PC-9 (cell line): Measurements from ENCODE around the gene EGFL6. TPM values are rescaled to one million over a fixed set of nuclear protein-coding genes. Genes with fewer than 3 reads are reported as not detected.

ENCODE experiments used
- BruUV-seq: library from RNA; stranded (reverse); fragments of 400-500 nt; replicated peaks from 2 replicates; lab custom pipeline; 2021; lab: Mats Ljungman, UMichigan
- CTCF ChIA-PET: fragments of 300-600 bp; sonication (Branson Sonifier 250); formaldehyde crosslinking; loops from one replicate; lab custom pipeline; 2022; ENCODE audit warnings: antibody characterized with exemption; lab: Charles Lee
- POLR2A ChIA-PET: fragments of 300-600 bp; sonication (Branson Sonifier 250); formaldehyde crosslinking; loops from one replicate; lab custom pipeline; 2022; ENCODE audit warnings: antibody characterized with exemption; ENCODE audit not compliant: unreplicated experiment; lab: Charles Lee
- DNase-seq, 2 experiments: peaks; one replicate each; pipeline versions ENCODE4 v3.0.0 to v3.0.0-alpha.2; 2015 to 2022; ENCODE audit warnings: mixed read lengths in 1 of 2
- H2AFZ ChIP-seq: fragments of 200-600 bp; sonication (generic); 2 replicates; pipeline ENCODE4 v1.8.1; 2017; ENCODE audit warnings: antibody characterized with exemption
- H3F3A ChIP-seq: fragments of 200-600 bp; sonication (generic); 2 replicates; pipeline ENCODE4 v1.8.1; 2017; ENCODE audit warnings: antibody characterized with exemption, mild to moderate bottlenecking, low read depth; ENCODE audit not compliant: insufficient read depth
- H3K27ac ChIP-seq: fragments of 200-600 bp; sonication (generic); 2 replicates; pipeline ENCODE4 v1.6.1; 2016; ENCODE audit warnings: mixed run types
- H3K27me3 ChIP-seq: fragments of 200-600 bp; sonication (generic); 2 replicates; pipeline ENCODE4 v1.6.1; 2016; ENCODE audit warnings: low read depth, mixed run types; ENCODE audit not compliant: insufficient read depth
- H3K36me3 ChIP-seq: fragments of 200-600 bp; sonication (generic); 2 replicates; pipeline ENCODE4 v1.6.1; 2016; ENCODE audit warnings: low read depth, mixed run types
- H3K4me1 ChIP-seq: fragments of 200-600 bp; sonication (generic); replicated peaks from 2 replicates; pipeline ENCODE4 v1.6.1; 2016; ENCODE audit warnings: mixed run types; ENCODE audit not compliant: insufficient read depth
- H3K4me2 ChIP-seq: fragments of 200-600 bp; sonication (generic); 2 replicates; pipeline ENCODE4 v1.6.1; 2017; ENCODE audit warnings: mixed run types
- H3K4me3 ChIP-seq: fragments of 200-600 bp; sonication (generic); 2 replicates; pipeline ENCODE4 v1.6.1; 2016; ENCODE audit warnings: mixed run types
- H3K79me2 ChIP-seq: fragments of 200-600 bp; sonication (generic); 2 replicates; pipeline ENCODE4 v1.6.1; 2017; ENCODE audit warnings: low read depth, mixed run types
- H3K9me2 ChIP-seq: fragments of 200-600 bp; sonication (generic); 2 replicates; pipeline ENCODE4 v1.8.1; 2017; ENCODE audit warnings: mild to moderate bottlenecking; ENCODE audit not compliant: insufficient read depth
- H3K9me3 ChIP-seq: fragments of 200-600 bp; sonication (generic); 2 replicates; pipeline ENCODE4 v1.8.1; 2016; ENCODE audit warnings: low read depth; ENCODE audit not compliant: insufficient read depth
- H4K20me1 ChIP-seq: fragments of 200-600 bp; sonication (generic); 2 replicates; pipeline ENCODE4 v1.8.1; 2017; ENCODE audit not compliant: insufficient read depth
- EZH2 ChIP-seq: fragments of 200-600 bp; sonication (generic); IDR thresholded peaks from 2 replicates; pipeline ENCODE4 v1.8.0; 2017; ENCODE audit warnings: antibody characterized with exemption, low read depth
- intact Hi-C: fragments of 100-400 bp; cut with micrococcal nuclease; formaldehyde crosslinking; loops from one replicate; pipeline ENCODE4 v1.10.0; 2022; ENCODE audit not compliant: unreplicated experiment
- total RNA-seq: library from RNA; stranded (reverse); gene quantifications from 2 replicates; pipeline ENCODE4 v1.2.3, GENCODE V29; 2021
- TF ChIP-seq, protein P1 (sequence below): fragments of 200-600 bp; sonication (generic); conservative IDR thresholded peaks from 2 replicates; pipeline ENCODE4 v1.6.1; 2017; ENCODE audit warnings: mixed run types, antibody characterized with exemption, mild to moderate bottlenecking, moderate library complexity

EGFL6 gene
- total RNA-seq, 1 experiment from 2014 or later: not detected

DNA sequence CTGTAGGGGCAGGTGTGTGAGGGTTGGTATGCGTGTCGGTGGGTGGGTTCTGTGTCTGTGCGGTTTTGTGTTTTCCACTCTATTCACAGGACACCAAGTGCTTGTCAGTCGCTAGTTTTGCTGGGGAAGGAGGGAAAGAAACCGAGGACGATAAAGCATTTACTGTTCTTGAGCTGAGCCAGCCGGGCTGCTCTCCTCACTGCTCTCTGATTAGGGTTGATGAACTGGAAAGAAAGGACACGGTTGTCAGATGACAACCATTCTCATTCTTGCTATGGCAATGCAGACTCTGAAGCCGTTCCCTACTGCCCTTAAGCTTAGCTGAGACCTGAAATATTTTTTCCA is 832 bp downstream of the EGFL6 start:
- H3K4me3 ChIP-seq: no peak overlapping the region
- POLR2A ChIA-PET: no interaction called here
- H3K27me3 ChIP-seq: 0 out of 2 replicates have a peak, but pooled peaks cover 3% of the 10 kb centered on the region
- H3K79me2 ChIP-seq: no peaks in the 10 kb centered on the region
- H3K4me1 ChIP-seq: no peaks in the 10 kb centered on the region
- DNase-seq: no peak
- no peaks in the 10 kb centered on the region for H3K9me3 ChIP-seq
- intact Hi-C loops: no loop called here
- no TSS peak for BruUV-seq
- H3K27ac ChIP-seq: no peak overlapping the region
- no peaks in the 10 kb centered on the region for H3K36me3 ChIP-seq
- H3F3A ChIP-seq: no peaks in the 10 kb centered on the region
- no peak overlapping the region for H2AFZ ChIP-seq
- TF ChIP-seq EZH2: no peak
- TF ChIP-seq, protein P1, sequence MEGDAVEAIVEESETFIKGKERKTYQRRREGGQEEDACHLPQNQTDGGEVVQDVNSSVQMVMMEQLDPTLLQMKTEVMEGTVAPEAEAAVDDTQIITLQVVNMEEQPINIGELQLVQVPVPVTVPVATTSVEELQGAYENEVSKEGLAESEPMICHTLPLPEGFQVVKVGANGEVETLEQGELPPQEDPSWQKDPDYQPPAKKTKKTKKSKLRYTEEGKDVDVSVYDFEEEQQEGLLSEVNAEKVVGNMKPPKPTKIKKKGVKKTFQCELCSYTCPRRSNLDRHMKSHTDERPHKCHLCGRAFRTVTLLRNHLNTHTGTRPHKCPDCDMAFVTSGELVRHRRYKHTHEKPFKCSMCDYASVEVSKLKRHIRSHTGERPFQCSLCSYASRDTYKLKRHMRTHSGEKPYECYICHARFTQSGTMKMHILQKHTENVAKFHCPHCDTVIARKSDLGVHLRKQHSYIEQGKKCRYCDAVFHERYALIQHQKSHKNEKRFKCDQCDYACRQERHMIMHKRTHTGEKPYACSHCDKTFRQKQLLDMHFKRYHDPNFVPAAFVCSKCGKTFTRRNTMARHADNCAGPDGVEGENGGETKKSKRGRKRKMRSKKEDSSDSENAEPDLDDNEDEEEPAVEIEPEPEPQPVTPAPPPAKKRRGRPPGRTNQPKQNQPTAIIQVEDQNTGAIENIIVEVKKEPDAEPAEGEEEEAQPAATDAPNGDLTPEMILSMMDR: no peak
- no peaks in the 10 kb centered on the region for H4K20me1 ChIP-seq
- CTCF ChIA-PET: no interaction called here
- H3K9me2 ChIP-seq: no peaks in the 10 kb centered on the region
- no peak overlapping the region for H3K4me2 ChIP-seq

DNA sequence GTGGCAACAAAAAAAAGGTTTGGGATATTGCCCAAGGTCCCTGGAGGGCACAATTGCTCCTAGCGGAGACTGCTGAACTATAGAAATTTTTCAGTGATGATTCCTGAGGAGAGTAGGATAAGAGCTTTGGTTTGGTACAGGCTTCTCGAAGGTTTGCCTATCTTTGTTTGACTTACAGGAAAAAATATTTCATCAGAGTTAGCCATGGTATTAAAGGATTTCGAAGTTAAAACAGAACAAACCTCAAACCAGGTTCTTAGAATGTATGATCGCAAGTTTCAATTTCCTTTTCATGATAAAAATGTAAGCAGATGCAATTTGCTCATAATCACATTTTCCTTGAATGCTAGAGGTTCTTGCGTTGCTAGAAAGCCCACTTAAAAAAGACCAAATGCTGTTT is 1.7 kb downstream of the EGFL6 start:
- H2AFZ ChIP-seq: no peak overlapping the region
- TF ChIP-seq, protein P1: no peak
- no peak for TF ChIP-seq EZH2
- no peak overlapping the region for H3K4me2 ChIP-seq
- no peak for DNase-seq
- no peaks in the 10 kb centered on the region for H3K9me3 ChIP-seq
- H3K79me2 ChIP-seq: no peaks in the 10 kb centered on the region
- no peaks in the 10 kb centered on the region for H3K4me1 ChIP-seq
- POLR2A ChIA-PET: no interaction called here
- no peak overlapping the region for H3K4me3 ChIP-seq
- H3K36me3 ChIP-seq: no peaks in the 10 kb centered on the region
- no peaks in the 10 kb centered on the region for H3F3A ChIP-seq
- H3K27ac ChIP-seq: no peak overlapping the region
- H3K27me3 ChIP-seq: 0 out of 2 replicates have a peak, but pooled peaks cover 3% of the 10 kb centered on the region
- no peaks in the 10 kb centered on the region for H4K20me1 ChIP-seq
- CTCF ChIA-PET: no interaction called here
- no peaks in the 10 kb centered on the region for H3K9me2 ChIP-seq
- intact Hi-C loops: no loop called here
- BruUV-seq: no TSS peak

DNA sequence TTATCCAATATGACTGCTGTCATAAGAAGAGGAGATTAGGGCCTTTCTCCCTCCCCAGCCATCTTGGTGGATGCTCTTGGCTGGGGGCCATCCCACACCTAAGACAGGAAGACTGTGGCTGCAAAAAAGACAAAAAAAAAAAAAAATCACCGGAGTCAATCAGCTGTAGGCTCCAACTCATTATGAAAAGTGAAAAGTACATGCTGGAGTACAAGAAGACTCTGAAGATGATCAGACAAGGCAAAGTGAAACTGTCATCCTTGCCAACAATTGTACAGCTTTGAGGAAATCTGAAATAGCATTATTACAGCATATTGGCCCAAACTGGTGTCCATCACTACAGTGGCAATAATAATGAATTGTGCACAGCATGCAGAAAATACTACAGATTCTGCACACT is 5.2 kb downstream of the EGFL6 start:
- Histone ChIP-seq H3K79me2 (no peaks in the 10 kb centered on the region), H3K4me1 (no peaks in the 10 kb centered on the region), H3K9me2 (no peaks in the 10 kb centered on the region), H2AFZ (no peak overlapping the region), H3K4me2 (no peak overlapping the region), H3K4me3 (no peak overlapping the region), H3K9me3 (no peaks in the 10 kb centered on the region), H3K27ac (no peak overlapping the region), H3K27me3 (0 out of 2 replicates have a peak, but pooled peaks cover 3% of the 10 kb centered on the region), H3K36me3 (no peaks in the 10 kb centered on the region), H3F3A (no peaks in the 10 kb centered on the region), H4K20me1 (no peaks in the 10 kb centered on the region)
- POLR2A ChIA-PET: no interaction called here
- CTCF ChIA-PET: no interaction called here
- DNase-seq: no peak
- no TSS peak for BruUV-seq
- intact Hi-C loops: no loop called here
- TF ChIP-seq, protein P1: no peak
- TF ChIP-seq EZH2: no peak
